ENCODE results near the gene UNC45A.

DNA sequence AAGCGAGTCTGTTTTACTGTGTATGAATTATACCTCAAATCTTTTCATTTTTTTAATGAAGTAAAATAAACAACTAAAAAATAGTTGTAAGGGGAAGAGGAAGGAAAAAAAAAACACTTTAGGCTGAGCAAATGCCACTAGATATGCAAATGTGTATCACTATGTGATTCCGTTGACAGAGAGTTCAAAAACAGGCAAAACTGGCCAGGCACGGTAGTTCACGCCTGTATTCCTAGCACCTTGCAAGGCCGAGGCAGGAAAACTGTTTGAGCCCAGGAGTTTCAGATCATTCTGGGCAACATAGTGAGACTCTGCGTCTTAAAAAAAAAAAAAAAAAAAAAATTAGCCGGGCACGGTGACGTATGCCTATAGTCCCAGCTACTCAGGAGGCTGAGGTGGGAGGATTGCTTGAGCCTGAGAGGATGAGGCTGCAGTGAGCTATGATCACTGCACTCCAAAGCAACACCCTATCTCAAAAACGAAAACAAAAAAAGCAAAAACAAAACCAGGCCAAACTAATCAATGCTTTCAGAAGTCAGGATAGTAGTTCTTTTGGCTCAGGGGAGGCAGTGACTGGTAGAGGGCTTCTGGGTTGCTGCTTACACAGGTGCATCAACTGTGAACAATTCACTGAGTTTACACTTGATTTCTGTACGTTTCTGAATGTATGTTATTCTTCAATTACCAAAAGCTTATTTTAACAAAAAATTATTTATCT is 51.9 kb downstream of the UNC45A start:
- TF ChIP-seq, protein P1, sequence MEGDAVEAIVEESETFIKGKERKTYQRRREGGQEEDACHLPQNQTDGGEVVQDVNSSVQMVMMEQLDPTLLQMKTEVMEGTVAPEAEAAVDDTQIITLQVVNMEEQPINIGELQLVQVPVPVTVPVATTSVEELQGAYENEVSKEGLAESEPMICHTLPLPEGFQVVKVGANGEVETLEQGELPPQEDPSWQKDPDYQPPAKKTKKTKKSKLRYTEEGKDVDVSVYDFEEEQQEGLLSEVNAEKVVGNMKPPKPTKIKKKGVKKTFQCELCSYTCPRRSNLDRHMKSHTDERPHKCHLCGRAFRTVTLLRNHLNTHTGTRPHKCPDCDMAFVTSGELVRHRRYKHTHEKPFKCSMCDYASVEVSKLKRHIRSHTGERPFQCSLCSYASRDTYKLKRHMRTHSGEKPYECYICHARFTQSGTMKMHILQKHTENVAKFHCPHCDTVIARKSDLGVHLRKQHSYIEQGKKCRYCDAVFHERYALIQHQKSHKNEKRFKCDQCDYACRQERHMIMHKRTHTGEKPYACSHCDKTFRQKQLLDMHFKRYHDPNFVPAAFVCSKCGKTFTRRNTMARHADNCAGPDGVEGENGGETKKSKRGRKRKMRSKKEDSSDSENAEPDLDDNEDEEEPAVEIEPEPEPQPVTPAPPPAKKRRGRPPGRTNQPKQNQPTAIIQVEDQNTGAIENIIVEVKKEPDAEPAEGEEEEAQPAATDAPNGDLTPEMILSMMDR (IDR thresholded peaks at IDR 0.05), result no peak
- TF ChIP-seq POLR2AphosphoS5 (IDR thresholded peaks at IDR 0.05; ENCODE audit: low read depth, low read length) (no peak), SIN3A (IDR thresholded peaks at IDR 0.05; ENCODE audit: borderline replicate concordance, insufficient read depth, low read depth, low read length) (no peak), TCF7L2 (IDR thresholded peaks at IDR 0.05; ENCODE audit: low read depth, low read length) (no peak)
- TF ChIP-seq, protein P2, sequence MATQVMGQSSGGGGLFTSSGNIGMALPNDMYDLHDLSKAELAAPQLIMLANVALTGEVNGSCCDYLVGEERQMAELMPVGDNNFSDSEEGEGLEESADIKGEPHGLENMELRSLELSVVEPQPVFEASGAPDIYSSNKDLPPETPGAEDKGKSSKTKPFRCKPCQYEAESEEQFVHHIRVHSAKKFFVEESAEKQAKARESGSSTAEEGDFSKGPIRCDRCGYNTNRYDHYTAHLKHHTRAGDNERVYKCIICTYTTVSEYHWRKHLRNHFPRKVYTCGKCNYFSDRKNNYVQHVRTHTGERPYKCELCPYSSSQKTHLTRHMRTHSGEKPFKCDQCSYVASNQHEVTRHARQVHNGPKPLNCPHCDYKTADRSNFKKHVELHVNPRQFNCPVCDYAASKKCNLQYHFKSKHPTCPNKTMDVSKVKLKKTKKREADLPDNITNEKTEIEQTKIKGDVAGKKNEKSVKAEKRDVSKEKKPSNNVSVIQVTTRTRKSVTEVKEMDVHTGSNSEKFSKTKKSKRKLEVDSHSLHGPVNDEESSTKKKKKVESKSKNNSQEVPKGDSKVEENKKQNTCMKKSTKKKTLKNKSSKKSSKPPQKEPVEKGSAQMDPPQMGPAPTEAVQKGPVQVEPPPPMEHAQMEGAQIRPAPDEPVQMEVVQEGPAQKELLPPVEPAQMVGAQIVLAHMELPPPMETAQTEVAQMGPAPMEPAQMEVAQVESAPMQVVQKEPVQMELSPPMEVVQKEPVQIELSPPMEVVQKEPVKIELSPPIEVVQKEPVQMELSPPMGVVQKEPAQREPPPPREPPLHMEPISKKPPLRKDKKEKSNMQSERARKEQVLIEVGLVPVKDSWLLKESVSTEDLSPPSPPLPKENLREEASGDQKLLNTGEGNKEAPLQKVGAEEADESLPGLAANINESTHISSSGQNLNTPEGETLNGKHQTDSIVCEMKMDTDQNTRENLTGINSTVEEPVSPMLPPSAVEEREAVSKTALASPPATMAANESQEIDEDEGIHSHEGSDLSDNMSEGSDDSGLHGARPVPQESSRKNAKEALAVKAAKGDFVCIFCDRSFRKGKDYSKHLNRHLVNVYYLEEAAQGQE (IDR thresholded peaks at IDR 0.05; ENCODE audit: insufficient read depth in 1 of 2, low read depth in 2 of 2, low read length in 1 of 2), result no peak

Measured in Panc1 (cell line).